Neuronal stem cell (in vitro differentiated cells): ENCODE results near the gene AKAP1.

Experiments used
- DNase-seq: peaks from one replicate; pipeline ENCODE4 v3.0.0-alpha.2; 2013; ENCODE audit warnings: low spot score
- H2AFZ ChIP-seq: one replicate; pipeline ENCODE4 v1.6.1; 2013; ENCODE audit warnings: mild to moderate bottlenecking, low read length, inconsistent platforms
- H2AK5ac ChIP-seq: 2 replicates; pipeline ENCODE4 v1.6.1; 2013; ENCODE audit warnings: low read depth, mild to moderate bottlenecking, inconsistent platforms, low read length, moderate library complexity, mixed read lengths
- H2BK120ac ChIP-seq: 2 replicates; pipeline ENCODE4 v1.6.1; 2013; ENCODE audit warnings: low read depth, mild to moderate bottlenecking, inconsistent platforms, low read length, moderate library complexity, mixed read lengths
- H2BK12ac ChIP-seq: one replicate; pipeline ENCODE4 v1.6.1; 2013; ENCODE audit warnings: low read length, inconsistent platforms
- H2BK15ac ChIP-seq: 2 replicates; pipeline ENCODE4 v1.6.1; 2013; ENCODE audit warnings: mild to moderate bottlenecking, low read length, inconsistent platforms, mixed read lengths
- H2BK5ac ChIP-seq: one replicate; pipeline ENCODE4 v1.6.1; 2013; ENCODE audit warnings: inconsistent platforms, mild to moderate bottlenecking, low read length, moderate library complexity
- H3K14ac ChIP-seq: one replicate; pipeline ENCODE4 v1.6.1; 2013; ENCODE audit warnings: low read length, inconsistent platforms
- H3K18ac ChIP-seq: 2 replicates; pipeline ENCODE4 v1.6.1; 2013; ENCODE audit warnings: low read length, inconsistent platforms
- H3K23ac ChIP-seq: 2 replicates; pipeline ENCODE4 v1.6.1; 2013; ENCODE audit warnings: low read depth, mild to moderate bottlenecking, mixed read lengths, low read length, inconsistent platforms; ENCODE audit not compliant: poor library complexity
- H3K27ac ChIP-seq: replicated peaks from 3 replicates; pipeline ENCODE4 v1.5.1; 2013; ENCODE audit warnings: low read length, inconsistent platforms
- H3K27me3 ChIP-seq, 3 experiments: 2 replicates each; pipeline ENCODE4 v1.6.1; 2013; ENCODE audit warnings: low read length in 3 of 3, mild to moderate bottlenecking in 2 of 3, inconsistent platforms in 1 of 3, low read depth in 1 of 3, mixed read lengths in 1 of 3, moderate library complexity in 1 of 3; ENCODE audit not compliant: control insufficient read depth in 3 of 3, insufficient read depth in 3 of 3
- H3K36me3 ChIP-seq, 2 donors: replicated peaks in 1 of 2; 2 replicates each; pipeline ENCODE4 v1.6.1; 2013; ENCODE audit warnings: low read length in 2 of 2; ENCODE audit not compliant: control insufficient read depth in 2 of 2, insufficient read depth in 2 of 2
- H3K4ac ChIP-seq: 2 replicates; pipeline ENCODE4 v1.6.1; 2013; ENCODE audit warnings: inconsistent platforms, mild to moderate bottlenecking, low read length, moderate library complexity
- H3K4me1 ChIP-seq, 2 donors: 1 replicate in 1 of 2; 2 replicates in 1 of 2; pipeline ENCODE4 v1.6.1; 2013; ENCODE audit warnings: low read length in 2 of 2, low read depth in 1 of 2; ENCODE audit not compliant: control insufficient read depth in 2 of 2, insufficient read depth in 1 of 2
- H3K4me2 ChIP-seq: one replicate; pipeline ENCODE4 v1.6.1; 2013; ENCODE audit warnings: mild to moderate bottlenecking, low read length, inconsistent platforms; ENCODE audit not compliant: insufficient read depth, poor library complexity, severe bottlenecking
- H3K4me3 ChIP-seq, 2 donors: 2 replicates each; pipeline ENCODE4 v1.5.1; 2013; ENCODE audit warnings: low read length in 2 of 2, mild to moderate bottlenecking in 2 of 2, inconsistent platforms in 1 of 2, moderate library complexity in 1 of 2
- H3K79me1 ChIP-seq: one replicate; pipeline ENCODE4 v1.6.1; 2013; ENCODE audit warnings: low read depth, mild to moderate bottlenecking, inconsistent platforms, low read length, moderate library complexity
- H3K9ac ChIP-seq: one replicate; pipeline ENCODE4 v1.6.1; 2013; ENCODE audit warnings: mild to moderate bottlenecking, low read depth, low read length, inconsistent platforms; ENCODE audit not compliant: poor library complexity
- H3K9me3 ChIP-seq, 2 donors: replicated peaks in 1 of 2; 2 replicates each; pipeline versions ENCODE3 to v1.6.1; 2013; ENCODE audit warnings: low read length in 2 of 2, mild to moderate bottlenecking in 2 of 2, inconsistent platforms in 1 of 2, low read depth in 1 of 2, mixed read lengths in 1 of 2, moderate library complexity in 1 of 2; ENCODE audit not compliant: control insufficient read depth in 2 of 2, insufficient read depth in 1 of 2
- H4K8ac ChIP-seq: one replicate; pipeline ENCODE4 v1.6.1; 2013; ENCODE audit warnings: low read depth, mild to moderate bottlenecking, inconsistent platforms, low read length, moderate library complexity
- H4K91ac ChIP-seq: one replicate; pipeline ENCODE4 v1.6.1; 2013; ENCODE audit warnings: low read length, low read depth, mild to moderate bottlenecking, inconsistent platforms; ENCODE audit not compliant: poor library complexity
- WGBS, 2 donors: extraction: QIAGEN DNeasy Blood & Tissue Kit; methylation state at CpG; one replicate each; pipeline ENCODE4 v1.1.7; 2013; ENCODE audit warnings: missing lambda C conversion rate in 2 of 2, mixed read lengths in 1 of 2; ENCODE audit not compliant: insufficient read length in 2 of 2, insufficient replicate concordance in 1 of 2; ENCODE audit errors: extremely low coverage in 2 of 2; 5-methylcytosine and 5-hydroxymethylcytosine counted together

Gene AKAP1

GRCh38 chr17:57091186-57091618 lies 6.2 kb downstream of the AKAP1 start:
- Histone ChIP-seq H3K9me3 (peaks cover 0 to 2% of the 10 kb centered on the region in 2 donors), H2AFZ (no peak overlapping the region), H3K79me1 (peaks cover 2% of the 10 kb centered on the region), H3K23ac (no peak overlapping the region), H3K9ac (peak overlapping the region; percentile 51), H2BK5ac (no peak overlapping the region), H2BK12ac (no peak overlapping the region), H2AK5ac (no peak overlapping the region), H2BK15ac (no peak overlapping the region), H3K4me1 (peaks cover 24 to 28% of the 10 kb centered on the region in 2 donors), H4K91ac (no peak overlapping the region), H3K4me3 (no peak overlapping the region), H2BK120ac (no peak overlapping the region), H3K4me2 (no peak overlapping the region), H3K27me3 (peaks cover 0 to 3% (median 0%) of the 10 kb centered on the region in 3 experiments), H3K18ac (no peak overlapping the region), H3K4ac (no peak overlapping the region), H4K8ac (no peak overlapping the region), H3K14ac (no peak overlapping the region), H3K27ac (no peak overlapping the region), H3K36me3 (peaks cover 0 to 15% of the 10 kb centered on the region in 2 donors)
- WGBS, 2 donors: no CpG with 5 or more reads among the region's 5 CpGs
- DNase-seq: no peak

GRCh38 chr17:57092171-57092570 lies 7.1 kb downstream of the AKAP1 start:
- Histone ChIP-seq H2BK12ac (no peak overlapping the region), H4K91ac (no peak overlapping the region), H2AFZ (no peak overlapping the region), H2BK5ac (no peak overlapping the region), H3K27ac (no peak overlapping the region), H3K36me3 (peaks cover 0 to 17% of the 10 kb centered on the region in 2 donors), H3K18ac (no peak overlapping the region), H3K27me3 (no peaks in the 10 kb centered on the region), H3K23ac (no peak overlapping the region), H3K4me3 (no peak overlapping the region), H3K14ac (no peak overlapping the region), H2BK120ac (no peak overlapping the region), H3K4ac (no peak overlapping the region), H2BK15ac (no peak overlapping the region), H3K9ac (no peak overlapping the region), H3K79me1 (peaks cover 2% of the 10 kb centered on the region), H4K8ac (no peak overlapping the region), H3K4me2 (no peak overlapping the region), H3K4me1 (peaks cover 25 to 30% of the 10 kb centered on the region in 2 donors), H3K9me3 (peaks cover 0 to 2% of the 10 kb centered on the region in 2 donors), H2AK5ac (no peak overlapping the region)
- no peak for DNase-seq
- no CpG with 5 or more reads among the region's 2 CpGs for WGBS, 2 donors

- Histone ChIP-seq H3K36me3 (peaks cover 0 to 15% of the 10 kb centered on the region in 2 donors), H2BK12ac (no peak overlapping the region), H3K23ac (no peak overlapping the region), H2BK120ac (no peak overlapping the region), H2AFZ (no peak overlapping the region), H3K79me1 (peaks cover 2% of the 10 kb centered on the region), H3K4me2 (no peak overlapping the region), H2BK15ac (no peak overlapping the region), H3K18ac (no peak overlapping the region), H3K27me3 (no peaks in the 10 kb centered on the region), H2BK5ac (no peak overlapping the region), H3K4ac (no peak overlapping the region), H3K9me3 (peaks cover 0 to 2% of the 10 kb centered on the region in 2 donors), H4K8ac (no peak overlapping the region), H3K14ac (peak overlapping the region; percentile 5), H3K9ac (no peak overlapping the region), H2AK5ac (no peak overlapping the region), H4K91ac (no peak overlapping the region), H3K4me3 (no peak overlapping the region), H3K27ac (no peak overlapping the region), H3K4me1 (peaks cover 21 to 28% of the 10 kb centered on the region in 2 donors)
- WGBS, 2 donors: no CpG with 5 or more reads among the region's 8 CpGs
- DNase-seq: no peak
These were observed 7.7 kb downstream of the AKAP1 start for GRCh38 chr17:57092779-57093178.

GRCh38 chr17:57096472-57097202 lies 11.6 kb downstream of the AKAP1 start:
- Histone ChIP-seq H2BK12ac (no peak overlapping the region), H2BK5ac (peak overlapping the region; percentile 70)
- WGBS, 2 donors: no CpG with 5 or more reads among the region's 6 CpGs

More at GRCh38 chr17:57096472-57097202, 11.6 kb downstream of the AKAP1 start:
- Histone ChIP-seq H3K4me3 (no peak overlapping the region), H3K4me2 (no peak overlapping the region), H4K8ac (no peak overlapping the region), H3K4me1 (peaks cover 12 to 21% of the 10 kb centered on the region in 2 donors), H3K36me3 (peaks cover 0 to 14% of the 10 kb centered on the region in 2 donors), H3K18ac (no peak overlapping the region), H2BK120ac (peak overlapping the region; percentile 65), H3K27me3 (no peaks in the 10 kb centered on the region), H3K4ac (peak overlapping the region; percentile 17), H2AFZ (no peak overlapping the region), H4K91ac (no peak overlapping the region), H3K9me3 (peaks cover 0 to 2% of the 10 kb centered on the region in 2 donors), H3K14ac (no peak overlapping the region), H3K27ac (no peak overlapping the region), H3K79me1 (peaks cover 2% of the 10 kb centered on the region), H2AK5ac (peak overlapping the region; percentile 42), H3K9ac (no peak overlapping the region), H2BK15ac (no peak overlapping the region), H3K23ac (peak overlapping the region; percentile 49)
- DNase-seq: no peak
